Subcutaneous adipose tissue (tissue), 4 donors: ENCODE data around the gene ADAMTSL1. TPM values are rescaled to one million over a fixed set of nuclear protein-coding genes. Genes with fewer than 3 reads are reported as not detected.

ENCODE experiments used
- CTCF ChIP-seq: fragments of 450-650 bp; IDR thresholded peaks from one replicate; pipeline ENCODE4 v1.5.1; 2016; ENCODE audit warnings: low read depth, mild to moderate bottlenecking, control low read depth, antibody characterized with exemption, moderate library complexity
- total RNA-seq, 4 donors: library from RNA; depleted of rRNA; stranded (reverse); fragments of >200 nt; gene quantifications; one replicate each; pipeline ENCODE4 v1.1.0, GENCODE V29; 2016

Gene ADAMTSL1
- total RNA-seq, 4 donors from 2014 or later, result 0.49 to 16.4 (median 10.5) TPM

- no peak for TF ChIP-seq CTCF
Measured at GRCh38 chr9:18822850-18823249, 348.9 kb downstream of the ADAMTSL1 start.

- TF ChIP-seq CTCF, result no peak
Measured at GRCh38 chr9:18824095-18824666, 350.2 kb downstream of the ADAMTSL1 start.

- TF ChIP-seq CTCF, result no peak
Measured at GRCh38 chr9:18825656-18826170, 351.8 kb downstream of the ADAMTSL1 start.

GRCh38 chr9:18826248-18826647 is 352.3 kb downstream of the ADAMTSL1 start:
- no peak for TF ChIP-seq CTCF

- no peak for TF ChIP-seq CTCF
Measured at GRCh38 chr9:18829066-18829465, 355.1 kb downstream of the ADAMTSL1 start.

GRCh38 chr9:18829873-18830272 is 355.9 kb downstream of the ADAMTSL1 start:
- no peak for TF ChIP-seq CTCF

- TF ChIP-seq CTCF, result no peak
Measured at GRCh38 chr9:18834740-18835361, 360.9 kb downstream of the ADAMTSL1 start.
